Measurements from ENCODE around the gene ZNF23. TPM values are rescaled to one million over a fixed set of nuclear protein-coding genes. Genes with fewer than 3 reads are reported as not detected.

ZNF23 gene
- 12.2 and 12.7 TPM in 2 replicates for total RNA-seq

DNA sequence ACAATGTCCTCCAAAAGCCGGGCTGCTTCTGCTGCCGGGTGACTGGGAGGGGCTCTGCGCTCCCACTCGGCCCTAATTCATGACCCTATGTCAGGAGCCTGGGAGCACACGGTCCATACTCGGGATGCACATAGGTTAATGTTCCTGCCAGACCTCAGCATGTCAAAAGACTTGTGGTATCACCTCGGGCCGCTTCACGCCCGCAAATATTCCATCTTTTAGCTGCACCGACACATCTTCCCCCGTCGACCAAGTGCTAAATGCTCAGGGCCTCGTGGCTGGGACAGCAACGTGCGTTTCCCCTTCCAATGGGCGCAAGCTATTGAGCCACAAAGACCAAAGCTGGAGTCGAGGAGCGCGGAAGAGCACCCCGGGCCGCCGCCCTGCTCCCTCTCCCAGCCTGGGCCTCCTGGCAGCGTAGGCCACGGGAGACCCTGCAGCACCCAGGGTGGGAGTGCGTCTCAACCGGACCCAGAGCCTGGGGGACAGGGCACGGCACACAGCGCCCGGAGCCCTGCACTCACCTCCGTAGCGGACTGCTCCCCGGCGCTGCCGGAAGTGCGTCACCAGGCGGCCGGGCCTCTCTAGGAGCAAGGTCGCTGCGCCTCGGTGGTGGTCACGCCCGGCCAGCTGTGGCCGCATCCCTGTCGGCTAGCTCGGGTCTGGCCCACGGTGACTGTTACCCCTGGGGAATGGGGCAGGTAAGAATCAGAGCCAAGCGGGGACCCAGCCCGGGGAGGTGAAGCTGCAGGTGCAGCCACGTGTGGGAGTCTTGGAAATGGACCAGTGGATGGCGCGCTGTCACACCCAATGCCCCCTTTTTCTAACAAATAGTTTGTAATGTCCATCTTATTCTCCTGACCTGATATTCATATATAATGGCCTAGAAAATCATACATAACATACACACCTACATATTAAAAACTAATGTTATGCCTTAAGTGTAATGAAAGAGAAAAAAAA, at the start of gene ZNF23:
ZNF23 (minus strand) TSS at position 562 of the 963 bp plus-strand sequence. CDS start 5,451 bp downstream, outside the sequence.

DNA sequence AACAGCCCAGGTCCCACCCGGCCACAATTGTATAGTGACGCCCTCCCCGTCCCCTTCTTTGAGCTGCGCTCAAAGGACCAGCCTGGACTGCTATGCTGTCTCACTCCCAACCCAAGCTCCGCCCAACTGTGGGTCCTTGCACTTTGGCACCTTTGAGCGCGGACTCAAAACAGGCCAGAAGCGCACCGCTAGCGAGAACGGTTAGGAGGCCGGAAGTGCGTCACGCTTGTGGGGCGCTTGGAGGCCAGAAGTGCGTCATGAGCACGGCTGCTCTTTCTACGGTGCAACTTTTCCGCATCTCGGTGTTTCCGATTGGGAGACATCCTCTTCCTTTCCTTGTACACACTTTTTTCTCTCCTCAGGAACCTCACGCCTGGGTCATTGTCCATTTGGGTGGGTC, 27.1 kb upstream of the ZNF23 start, which contains the start of gene ZNF19:
ZNF19 (minus strand) TSS at position 203 of the 400 bp plus-strand sequence. CDS start 7,210 bp downstream, outside the sequence.

DNA sequence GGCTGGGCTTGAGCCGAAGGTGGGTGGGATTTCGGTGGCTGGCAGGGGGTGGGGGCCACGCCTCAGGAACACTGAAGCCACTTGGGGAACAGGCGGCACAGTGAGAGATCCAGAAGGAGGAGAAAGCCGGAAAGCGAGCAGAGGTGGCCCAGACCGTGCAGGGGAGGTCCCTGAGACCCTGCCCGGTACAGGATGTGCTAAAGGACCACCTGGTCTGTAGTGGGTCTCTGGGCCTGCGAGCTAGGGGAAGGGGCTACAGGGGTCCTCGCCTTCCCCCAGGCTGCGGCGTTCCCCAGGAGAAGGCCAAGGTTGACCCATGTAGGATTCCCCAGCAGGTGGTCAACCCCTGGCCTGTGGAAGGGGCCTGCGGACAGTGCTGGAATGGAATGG, 20.0 kb downstream of the ZNF23 start, which contains the start of gene TLE7:
TLE7 (minus strand) TSS at position 4 of the 390 bp plus-strand sequence. CDS start 8,730 bp downstream, outside the sequence.

Other genes with a start within 250 kb of the ZNF23 start
- gene HYDIN, start 231.5 kb downstream of the ZNF23 start, total RNA-seq = 0.18 and 0.30 TPM in 2 replicates
- gene CMTR2, start 172.8 kb downstream of the ZNF23 start, total RNA-seq = 27.6 and 29.7 TPM in 2 replicates
- 1.7 and 1.8 TPM in 2 replicates for gene CALB2, start 103.5 kb downstream of the ZNF23 start, total RNA-seq
- not detected in 2 replicates for gene TLE7, start 20.2 kb downstream of the ZNF23 start, total RNA-seq
- 2.3 and 3.0 TPM in 2 replicates for gene ZNF19, start 27.1 kb upstream of the ZNF23 start, total RNA-seq
- not detected in 2 replicates for gene CHST4, start 64.2 kb upstream of the ZNF23 start, total RNA-seq
- gene TAT, start 114.8 kb upstream of the ZNF23 start, total RNA-seq = not detected in 2 replicates
- gene MARVELD3, start 163.9 kb upstream of the ZNF23 start, total RNA-seq = not detected in 2 replicates

Measured in smooth muscle cell of the umbilical artery (primary cell).